Measurements from ENCODE around the gene RAMACL.

Gene RAMACL

DNA sequence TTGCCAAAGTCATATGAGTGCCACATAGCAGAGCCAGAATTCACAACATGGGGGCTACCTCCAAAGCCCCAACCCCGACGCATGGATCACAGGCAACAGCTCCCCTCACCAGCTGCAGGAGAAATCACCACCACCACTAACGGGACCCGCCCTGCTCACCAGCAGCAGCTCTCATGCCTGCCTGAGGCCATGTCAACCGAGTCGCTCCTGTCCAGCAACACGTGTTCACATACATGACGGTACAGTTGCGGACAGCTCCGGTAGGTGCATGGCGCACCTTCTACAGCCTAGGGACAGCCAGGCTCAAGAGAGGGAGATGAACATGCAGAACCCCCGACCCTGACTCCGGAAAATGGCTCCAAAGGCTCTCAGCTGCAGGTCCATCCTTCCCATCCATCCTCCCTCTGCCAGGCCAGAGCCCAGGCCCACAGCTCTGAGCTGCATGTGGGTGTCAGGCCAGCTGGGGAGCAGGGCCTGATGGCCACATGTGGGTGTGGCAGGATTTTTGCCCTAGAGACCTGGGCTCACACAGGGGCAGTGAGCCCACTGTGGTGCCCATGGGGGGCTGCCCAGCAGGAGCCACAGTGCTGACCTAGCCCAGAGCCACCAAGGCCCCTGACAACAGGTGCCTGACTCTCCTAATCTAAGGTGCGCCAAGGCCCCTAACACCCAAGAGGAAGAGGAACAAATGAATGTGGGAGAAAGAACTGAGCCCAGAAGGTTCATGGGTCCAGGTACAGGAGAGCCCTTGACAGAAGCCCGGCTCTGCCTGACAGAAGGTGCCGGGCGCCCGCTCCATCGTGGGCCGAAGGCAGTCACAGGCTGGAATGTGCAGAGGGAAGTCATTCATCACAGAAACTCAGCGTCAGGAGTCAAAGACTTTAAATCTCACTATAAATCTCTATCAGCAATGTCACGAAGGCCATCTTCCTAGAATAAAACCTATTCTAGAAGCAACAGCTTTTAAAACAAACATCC, 30.1 kb upstream of the RAMACL start:
- TF ChIP-seq, protein P1, sequence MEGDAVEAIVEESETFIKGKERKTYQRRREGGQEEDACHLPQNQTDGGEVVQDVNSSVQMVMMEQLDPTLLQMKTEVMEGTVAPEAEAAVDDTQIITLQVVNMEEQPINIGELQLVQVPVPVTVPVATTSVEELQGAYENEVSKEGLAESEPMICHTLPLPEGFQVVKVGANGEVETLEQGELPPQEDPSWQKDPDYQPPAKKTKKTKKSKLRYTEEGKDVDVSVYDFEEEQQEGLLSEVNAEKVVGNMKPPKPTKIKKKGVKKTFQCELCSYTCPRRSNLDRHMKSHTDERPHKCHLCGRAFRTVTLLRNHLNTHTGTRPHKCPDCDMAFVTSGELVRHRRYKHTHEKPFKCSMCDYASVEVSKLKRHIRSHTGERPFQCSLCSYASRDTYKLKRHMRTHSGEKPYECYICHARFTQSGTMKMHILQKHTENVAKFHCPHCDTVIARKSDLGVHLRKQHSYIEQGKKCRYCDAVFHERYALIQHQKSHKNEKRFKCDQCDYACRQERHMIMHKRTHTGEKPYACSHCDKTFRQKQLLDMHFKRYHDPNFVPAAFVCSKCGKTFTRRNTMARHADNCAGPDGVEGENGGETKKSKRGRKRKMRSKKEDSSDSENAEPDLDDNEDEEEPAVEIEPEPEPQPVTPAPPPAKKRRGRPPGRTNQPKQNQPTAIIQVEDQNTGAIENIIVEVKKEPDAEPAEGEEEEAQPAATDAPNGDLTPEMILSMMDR (IDR thresholded peaks at IDR 0.05; ENCODE audit: insufficient read depth, missing control alignments): no peak
- FAIRE-seq (no peak), DNase-seq (ENCODE audit: insufficient read length, low spot score) (no peak)

DNA sequence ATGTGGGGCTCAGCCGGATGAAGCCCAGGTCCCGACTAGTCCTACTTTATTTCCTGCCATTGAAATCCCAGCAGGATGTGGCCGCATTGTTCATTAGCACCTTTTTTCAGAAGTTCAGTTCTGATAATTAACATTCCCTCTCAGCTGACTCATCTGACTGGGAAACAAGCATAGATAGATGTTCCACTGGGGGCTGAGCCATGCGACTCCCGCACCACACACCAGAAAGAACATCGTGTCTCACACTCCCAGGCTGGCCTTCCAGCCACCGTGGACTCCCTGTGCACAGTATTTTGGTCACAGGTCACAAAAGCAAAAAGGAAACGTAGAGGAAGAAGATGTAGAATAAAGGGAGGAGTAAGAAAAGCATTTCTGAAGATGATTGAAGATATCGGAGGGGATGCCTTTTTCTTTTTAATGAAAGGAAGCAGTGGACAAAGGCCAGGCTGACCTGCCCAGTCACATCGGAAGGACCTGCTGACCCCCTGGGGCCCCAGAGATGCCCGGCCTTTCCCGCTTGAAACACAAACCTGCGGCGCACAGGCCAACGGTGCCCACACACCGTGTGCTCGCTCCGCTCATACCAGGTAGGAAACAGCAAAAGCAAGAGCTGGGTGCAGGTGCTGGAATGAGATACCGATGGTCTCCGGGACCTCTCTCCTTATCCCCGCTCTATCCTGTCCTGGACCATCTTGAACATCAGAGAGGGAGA, 28.7 kb upstream of the RAMACL start:
- DNase-seq (ENCODE audit: insufficient read length, low spot score) (no peak), FAIRE-seq (no peak)
- TF ChIP-seq, protein P1 (IDR thresholded peaks at IDR 0.05; ENCODE audit: insufficient read depth, missing control alignments): no peak

DNA sequence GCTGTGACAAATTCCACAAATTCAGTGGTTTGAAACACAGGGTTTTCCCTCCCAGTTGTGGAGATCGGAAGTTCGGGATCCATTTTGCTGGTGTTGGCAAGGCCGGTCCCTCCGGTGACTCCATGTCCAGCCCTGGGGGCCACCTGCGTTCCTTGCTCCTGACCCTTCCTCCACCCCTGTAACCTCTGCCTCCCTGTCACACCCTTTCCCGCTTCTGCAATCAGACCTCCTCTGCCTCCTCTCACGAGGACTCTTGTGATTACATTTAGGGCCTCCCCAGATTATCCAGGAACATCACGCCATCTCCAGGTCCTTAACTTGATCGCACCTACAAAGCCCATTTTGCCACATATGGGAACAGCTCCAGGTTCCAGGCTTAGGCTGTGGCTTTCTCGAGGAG, 28.1 kb upstream of the RAMACL start:
- FAIRE-seq (no peak), DNase-seq (ENCODE audit: insufficient read length, low spot score) (no peak)
- TF ChIP-seq, protein P1 (IDR thresholded peaks at IDR 0.05; ENCODE audit: insufficient read depth, missing control alignments): no peak

DNA sequence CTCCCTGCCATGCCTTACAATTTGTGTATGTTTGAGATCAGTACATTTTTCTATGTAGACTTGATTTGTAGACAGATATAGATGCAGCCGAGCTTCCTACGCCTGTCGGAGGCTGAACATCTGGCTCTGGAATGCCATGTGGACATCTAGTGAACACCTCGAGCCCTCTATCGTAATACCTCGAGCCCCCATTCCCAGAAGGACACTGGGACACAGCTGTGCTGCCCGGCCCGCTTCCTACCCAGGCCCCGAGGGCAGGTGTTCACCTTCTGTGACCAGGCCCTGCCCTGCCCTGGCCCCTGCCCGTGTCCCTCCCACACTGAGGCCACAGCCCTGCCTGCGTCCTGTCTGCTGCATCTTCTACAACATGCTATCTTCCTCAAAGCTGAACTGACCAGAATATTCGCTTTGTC, 27.7 kb upstream of the RAMACL start:
- DNase-seq (ENCODE audit: insufficient read length, low spot score) (no peak), FAIRE-seq (no peak)
- TF ChIP-seq, protein P1 (IDR thresholded peaks at IDR 0.05; ENCODE audit: insufficient read depth, missing control alignments): no peak

DNA sequence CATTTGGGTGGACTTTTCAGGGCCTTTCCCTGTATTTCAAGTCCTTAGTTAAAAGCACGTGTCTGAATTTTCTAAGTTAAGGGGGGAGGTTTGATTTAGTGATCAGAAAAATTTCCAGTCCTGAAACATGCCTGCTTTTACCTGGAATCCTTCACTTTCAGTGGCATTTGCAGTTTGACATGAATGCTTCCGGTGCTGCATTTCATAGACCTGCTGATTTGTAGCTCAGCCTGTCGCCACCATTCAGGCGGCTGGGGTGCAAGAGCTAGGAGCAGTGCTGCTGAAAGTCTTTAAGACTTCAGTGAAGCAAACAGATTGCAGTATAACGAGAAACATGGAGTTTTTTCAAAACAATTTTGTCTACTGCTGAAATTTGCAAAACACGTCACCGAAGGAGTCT, 26.5 kb upstream of the RAMACL start:
- TF ChIP-seq, protein P1 (IDR thresholded peaks at IDR 0.05; ENCODE audit: insufficient read depth, missing control alignments): no peak
- DNase-seq (ENCODE audit: insufficient read length, low spot score): no peak
- no peak for FAIRE-seq

DNA sequence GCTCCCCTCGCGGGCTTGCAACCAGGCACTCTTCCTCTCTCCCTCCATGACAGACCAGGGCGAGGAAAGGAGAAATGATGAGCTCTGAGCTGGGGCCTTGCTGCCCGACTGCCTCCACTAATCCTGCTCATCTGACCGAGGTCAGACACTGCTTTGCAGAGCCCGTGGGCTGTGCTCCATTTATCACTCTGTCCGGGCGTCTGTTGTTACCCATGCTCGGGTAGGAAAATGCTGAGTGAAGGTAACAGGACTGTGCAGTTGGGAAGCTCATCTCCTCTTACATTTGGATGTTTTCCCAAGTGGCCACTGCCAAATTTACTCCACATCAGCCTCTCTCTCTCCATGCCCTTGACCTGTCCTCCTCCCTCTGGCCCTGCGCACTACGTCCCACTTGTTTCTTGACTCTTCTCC, 26.0 kb upstream of the RAMACL start:
- FAIRE-seq (no peak), DNase-seq (ENCODE audit: insufficient read length, low spot score) (no peak)
- TF ChIP-seq, protein P1 (IDR thresholded peaks at IDR 0.05; ENCODE audit: insufficient read depth, missing control alignments): no peak

All from D721Med (cell line).